Activated CD4-positive, alpha-beta T cell treated with anti-CD3 and anti-CD28 coated beads, Interleukin-2, Interleukin-4, amounts not matched to agents 100 ng/mL and 50 ng/mL, durations not matched to agents 16 hours and 8 hours (primary cell): ENCODE measurements around the gene CHN1.

ENCODE experiments used
- DNase-seq: peaks from one replicate; pipeline ENCODE4 v3.0.0-alpha.2; 2020; ENCODE audit warnings: low spot score

The CHN1 gene, protein sequence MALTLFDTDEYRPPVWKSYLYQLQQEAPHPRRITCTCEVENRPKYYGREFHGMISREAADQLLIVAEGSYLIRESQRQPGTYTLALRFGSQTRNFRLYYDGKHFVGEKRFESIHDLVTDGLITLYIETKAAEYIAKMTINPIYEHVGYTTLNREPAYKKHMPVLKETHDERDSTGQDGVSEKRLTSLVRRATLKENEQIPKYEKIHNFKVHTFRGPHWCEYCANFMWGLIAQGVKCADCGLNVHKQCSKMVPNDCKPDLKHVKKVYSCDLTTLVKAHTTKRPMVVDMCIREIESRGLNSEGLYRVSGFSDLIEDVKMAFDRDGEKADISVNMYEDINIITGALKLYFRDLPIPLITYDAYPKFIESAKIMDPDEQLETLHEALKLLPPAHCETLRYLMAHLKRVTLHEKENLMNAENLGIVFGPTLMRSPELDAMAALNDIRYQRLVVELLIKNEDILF

DNA sequence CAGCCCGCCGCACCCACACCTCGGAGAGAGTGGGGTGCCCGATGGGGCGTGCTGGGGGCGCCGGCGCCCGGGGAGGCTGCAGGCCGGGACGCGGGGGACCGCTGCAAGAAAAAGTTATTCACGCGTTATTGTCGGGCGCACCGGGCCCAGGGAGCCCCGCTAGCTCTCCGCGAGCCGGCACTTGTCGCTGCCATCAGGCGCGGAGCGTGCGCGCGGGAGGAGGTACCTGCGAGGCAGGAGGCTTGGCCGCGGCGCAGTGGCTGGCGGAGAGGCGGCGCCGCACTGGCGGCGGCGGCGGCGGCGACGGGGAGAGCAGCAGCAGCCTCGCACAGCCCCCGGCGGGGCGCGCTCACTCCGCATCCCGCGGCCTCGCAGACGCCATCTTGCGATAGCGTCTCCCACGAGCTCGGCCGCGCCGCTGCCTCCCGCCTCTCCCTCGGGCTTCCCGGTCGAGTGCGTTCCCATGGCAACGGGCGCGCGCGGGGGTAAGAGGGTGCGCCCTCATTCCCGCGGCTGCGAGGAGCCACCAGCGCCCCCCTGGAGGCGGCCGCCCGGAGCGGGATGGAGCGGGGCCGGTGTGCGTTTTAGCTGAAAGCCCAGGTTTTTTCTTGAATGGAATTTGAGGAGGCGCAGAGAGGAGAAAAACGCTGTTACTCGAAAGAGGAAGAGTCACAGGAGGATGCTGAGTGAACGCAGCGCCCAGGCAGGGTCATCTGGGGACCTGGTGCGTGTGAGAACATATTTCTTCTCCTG, at the start of gene CHN1:
CHN1 (minus strand) TSS at position 402 of the 753 bp plus-strand sequence. CDS start 469 bp downstream, outside the sequence.
- peak; percentile 64 for DNase-seq

DNA sequence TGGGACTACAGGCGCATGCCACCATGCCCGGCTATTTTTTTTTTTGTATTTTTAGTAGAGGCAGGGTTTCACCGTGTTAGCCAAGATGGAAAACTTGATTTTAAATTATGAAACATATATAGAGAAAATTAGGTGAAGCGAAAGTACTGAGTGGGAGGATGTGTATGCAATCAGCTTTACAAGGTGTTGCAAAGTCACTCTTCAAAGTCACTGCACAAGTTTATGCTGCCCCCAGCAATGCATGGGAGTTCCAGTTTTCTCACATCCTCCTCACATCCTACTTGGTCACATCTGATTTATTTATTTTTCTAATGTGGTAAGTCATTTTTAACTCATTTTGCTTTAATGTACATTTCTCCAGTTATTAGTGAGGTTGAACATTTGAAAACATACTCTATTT, 49.2 kb upstream of the CHN1 start:
- no peak for DNase-seq

DNA sequence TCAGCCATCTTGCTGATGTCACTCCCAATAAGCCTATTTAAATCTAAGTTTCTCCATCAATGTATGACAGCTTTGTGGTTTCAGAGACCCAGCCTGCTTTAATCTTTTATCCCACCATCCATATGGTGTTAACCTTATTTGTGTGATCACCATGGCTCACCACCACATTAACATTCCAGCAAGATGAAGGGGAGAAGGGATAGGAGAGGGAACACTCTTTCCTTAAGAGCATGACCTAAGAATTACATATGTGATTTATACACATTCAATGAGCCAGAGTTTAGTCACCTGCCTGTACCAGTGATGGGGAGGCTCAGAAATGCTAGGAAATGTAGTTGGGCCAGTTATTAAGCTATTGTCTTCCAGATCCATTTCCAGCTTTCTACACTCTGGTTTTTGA, 44.5 kb upstream of the CHN1 start:
- DNase-seq = no peak

DNA sequence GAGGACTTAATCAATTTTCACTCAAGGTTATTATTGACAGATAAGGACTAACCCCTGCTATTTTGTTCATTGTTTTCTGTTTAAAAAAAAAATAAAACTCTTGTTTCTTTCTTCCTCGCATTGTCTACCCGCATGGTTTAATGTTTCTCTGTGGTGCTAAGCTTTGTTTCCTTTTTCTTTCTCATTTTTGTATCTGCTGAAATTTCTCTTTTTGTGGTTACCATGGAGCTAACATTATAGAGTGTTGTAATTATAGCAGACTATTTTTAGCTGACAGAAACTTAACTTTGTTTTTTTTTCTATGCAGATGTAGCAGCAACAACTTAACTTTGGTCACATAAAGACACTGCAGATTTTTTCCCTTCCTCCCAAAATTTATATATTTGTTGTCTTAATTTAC, 43.1 kb upstream of the CHN1 start:
- DNase-seq = no peak

DNA sequence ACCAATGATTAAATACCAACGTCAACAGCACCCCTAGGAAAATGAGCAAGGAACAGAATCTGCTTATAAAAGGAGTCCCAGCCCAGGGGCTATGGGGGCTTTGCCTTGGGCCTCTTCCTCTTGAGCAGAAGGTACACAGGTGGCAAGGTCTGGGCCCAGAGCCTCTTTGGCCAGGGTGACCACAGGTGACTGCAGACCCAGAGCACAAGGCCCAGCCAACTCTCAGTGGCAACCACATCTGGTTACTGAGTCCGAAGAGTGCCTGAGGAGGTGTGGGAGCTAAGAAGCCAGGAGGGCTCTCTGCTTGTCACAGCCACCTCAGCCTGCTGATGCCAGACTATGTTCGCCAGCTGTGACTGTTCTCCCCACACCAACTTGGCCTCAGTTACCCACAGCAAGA, 34.3 kb upstream of the CHN1 start:
- no peak for DNase-seq

DNA sequence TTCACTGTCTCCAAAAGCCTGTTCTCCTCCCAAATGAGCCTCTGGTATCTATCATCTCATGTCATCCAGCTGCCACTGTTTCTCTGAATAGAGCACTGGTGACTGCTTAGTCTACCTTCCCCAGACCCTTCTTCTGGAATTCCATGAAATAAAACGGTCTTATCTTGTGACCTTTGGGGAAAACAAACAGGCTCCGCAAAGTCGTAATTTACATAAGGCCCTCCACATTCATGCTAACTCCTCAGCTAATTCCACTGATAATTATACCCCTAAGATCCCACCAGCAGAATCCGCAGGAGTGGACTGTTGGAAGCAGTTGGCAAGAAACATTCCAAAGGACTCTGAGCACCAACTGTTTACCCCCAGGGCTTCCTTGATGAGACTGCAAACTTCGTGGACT, 33.9 kb upstream of the CHN1 start:
- DNase-seq = no peak

DNA sequence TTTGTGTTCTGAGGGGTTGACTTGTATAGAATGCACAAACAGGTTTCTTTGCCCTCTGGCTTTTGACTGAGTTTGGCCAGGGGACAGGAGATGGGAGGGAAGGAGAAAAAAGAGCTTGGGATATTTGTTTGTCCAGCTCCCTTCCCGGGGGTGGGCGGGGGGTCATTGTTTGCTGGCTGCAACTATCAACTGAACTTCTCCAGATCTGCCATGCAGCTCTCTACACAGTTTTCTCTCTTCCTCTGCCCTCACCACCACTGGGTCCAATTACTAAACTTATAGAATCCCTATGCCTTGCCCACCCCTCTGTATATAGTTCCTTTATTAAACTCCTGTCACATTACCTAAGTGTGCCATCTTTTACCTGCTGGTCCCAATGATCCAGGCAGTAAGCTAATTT, 32.8 kb upstream of the CHN1 start:
- no peak for DNase-seq

DNA sequence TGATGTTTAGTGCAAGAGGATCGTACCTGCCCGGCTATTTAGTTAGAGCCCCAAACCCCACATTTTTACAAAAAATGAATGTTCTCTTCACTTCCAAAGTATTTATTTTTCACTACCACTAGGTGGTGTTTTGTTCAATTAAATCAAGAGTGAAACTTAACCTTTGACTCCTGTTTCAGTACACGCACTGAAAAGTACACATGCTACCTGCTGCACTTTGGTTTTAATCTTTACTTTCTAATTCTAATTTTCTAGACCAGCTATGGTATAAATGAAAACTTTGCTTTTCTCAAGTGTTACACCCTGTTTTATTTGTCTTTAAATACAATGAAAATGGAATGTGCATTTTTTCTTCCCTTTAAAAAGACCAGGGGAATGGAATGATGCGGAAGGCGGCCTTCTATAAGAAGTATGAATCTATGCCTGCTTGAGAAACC, 31.4 kb upstream of the CHN1 start:
- DNase-seq = peak; percentile 37

DNA sequence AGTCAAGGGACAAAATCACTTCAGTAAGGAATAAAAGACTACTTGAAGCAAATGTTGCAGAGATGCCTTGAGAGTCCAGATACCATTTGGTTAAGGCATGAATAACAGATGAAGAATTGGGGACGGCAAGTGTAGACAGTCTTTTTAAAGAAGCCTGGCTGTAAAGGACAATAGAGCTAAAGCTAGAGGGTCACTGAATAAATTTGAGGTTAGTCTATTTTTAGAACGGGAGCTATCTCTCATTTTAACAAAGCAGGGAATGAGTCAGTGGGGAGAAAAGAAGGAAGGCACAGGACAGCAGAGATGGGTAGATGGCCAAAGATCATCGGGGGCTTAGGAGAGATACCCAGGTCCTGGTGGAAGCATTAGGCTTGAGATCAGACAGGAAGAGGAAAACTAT, 30.6 kb upstream of the CHN1 start:
- no peak for DNase-seq

DNA sequence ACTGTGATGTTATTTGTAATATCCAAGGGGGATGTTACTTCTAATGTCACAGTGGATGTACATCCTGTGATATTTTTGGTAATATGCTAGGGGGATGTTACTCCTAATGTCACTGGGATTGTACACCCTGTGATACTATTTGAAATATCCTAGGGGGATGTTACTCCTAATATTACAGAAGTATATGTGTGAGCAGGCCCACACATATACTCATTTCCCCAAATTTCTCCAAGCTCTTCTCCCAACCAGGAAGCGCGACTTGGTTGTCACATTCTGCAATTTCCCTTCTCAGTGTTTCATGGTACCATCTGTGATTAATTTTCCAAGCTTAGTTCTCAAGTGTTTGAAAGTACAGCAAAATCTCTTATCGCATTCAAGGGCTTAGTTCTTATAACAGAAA, 29.5 kb upstream of the CHN1 start:
- DNase-seq = no peak

DNA sequence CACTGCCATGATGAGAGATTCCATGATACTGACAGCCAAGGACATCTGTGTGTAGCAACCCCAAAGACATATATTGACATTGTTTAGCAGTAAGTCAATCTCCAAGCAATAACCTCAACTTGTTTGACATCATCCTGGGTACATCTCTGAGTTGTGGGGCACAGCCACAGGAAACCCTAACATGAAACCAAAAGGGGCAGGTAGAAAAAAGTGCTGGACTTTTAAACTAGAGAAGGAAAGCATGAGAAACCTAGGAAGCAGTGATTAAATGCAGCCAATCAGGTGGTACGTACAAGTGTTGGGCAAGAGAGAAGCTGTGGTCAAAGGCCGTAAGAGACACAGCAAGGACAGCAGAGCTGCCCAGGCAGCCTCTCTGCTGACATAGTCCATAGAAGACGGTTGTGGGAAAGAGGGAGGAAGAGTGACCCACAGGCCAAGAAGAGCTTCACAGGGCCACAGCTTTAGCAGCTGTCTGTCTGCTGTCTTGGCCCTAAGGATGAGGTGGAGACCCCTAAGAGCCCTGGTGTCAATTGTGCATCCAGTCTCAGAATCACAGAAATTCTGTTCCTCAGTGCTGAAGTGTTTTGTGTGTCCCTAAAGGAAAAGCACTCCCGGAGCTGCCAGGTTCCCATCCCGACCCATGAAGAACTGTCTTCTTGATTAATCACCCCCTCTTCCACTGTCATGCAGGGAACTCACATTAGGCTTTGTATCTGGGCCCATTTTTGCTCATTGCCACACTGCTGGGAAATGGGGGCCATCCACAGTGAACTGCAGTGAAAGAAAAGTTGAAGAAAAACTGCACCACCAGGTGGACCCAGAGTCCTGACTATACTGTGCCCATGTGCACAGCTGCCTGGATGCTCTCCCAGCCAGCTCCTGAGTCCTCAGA, 25.4 kb upstream of the CHN1 start:
- peak; percentile 9 for DNase-seq

DNA sequence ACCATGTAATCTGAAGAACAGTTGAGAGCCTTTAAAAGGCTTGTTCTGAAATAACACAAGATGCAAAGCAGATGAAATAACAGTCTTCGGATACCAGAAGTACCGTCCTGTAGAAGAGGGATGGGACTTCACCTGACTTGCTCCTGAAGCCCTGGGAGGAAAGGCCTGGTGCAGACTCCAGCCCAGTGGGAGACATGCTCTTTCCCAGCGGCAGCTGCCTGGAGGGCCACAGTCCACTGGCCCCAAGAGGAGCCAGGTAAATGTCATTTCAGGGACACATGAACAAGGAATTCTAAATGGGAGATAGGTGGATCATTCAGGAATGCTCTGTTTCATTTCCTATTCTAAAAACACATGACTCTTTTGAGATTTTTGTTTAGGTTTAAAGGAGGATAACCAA, 22.6 kb upstream of the CHN1 start:
- no peak for DNase-seq

DNA sequence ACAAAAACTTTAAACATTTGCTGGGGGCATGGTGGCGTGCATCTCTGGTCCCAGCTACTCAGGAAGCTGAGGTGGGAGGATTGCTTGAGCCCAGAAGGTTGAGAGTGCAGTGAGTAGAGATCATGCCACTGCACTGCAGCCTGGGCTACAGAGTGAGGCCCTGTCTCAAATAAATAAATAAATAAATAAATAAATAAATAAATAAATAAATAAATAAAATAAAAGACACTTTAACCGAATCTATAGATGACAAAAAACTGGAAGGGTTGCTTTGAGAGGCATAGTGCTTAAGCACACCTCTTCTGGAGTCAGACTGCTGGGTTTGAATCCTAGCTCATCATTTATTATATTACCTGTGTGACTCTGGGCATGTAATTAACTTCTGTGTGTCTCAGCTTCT, 21.2 kb upstream of the CHN1 start:
- DNase-seq = no peak

DNA sequence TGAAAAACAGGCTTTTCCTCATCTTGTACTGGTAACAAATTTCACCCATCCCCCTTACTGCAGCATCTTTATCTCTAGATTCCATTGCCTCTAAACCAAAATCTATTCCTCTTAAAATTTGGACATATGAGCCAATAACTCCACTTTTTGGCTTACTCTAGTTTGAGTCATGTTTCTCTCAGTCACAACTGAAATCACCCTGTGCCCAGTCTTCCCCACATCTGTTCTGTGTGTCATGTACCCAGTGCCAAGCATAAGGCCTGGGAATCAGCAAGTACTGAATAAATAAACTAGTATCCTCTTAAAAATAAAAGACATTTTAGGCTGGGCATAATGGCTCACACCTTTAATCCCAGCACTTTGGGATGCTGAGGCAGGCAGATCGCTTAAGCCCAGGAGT, 20.8 kb upstream of the CHN1 start:
- DNase-seq = no peak

DNA sequence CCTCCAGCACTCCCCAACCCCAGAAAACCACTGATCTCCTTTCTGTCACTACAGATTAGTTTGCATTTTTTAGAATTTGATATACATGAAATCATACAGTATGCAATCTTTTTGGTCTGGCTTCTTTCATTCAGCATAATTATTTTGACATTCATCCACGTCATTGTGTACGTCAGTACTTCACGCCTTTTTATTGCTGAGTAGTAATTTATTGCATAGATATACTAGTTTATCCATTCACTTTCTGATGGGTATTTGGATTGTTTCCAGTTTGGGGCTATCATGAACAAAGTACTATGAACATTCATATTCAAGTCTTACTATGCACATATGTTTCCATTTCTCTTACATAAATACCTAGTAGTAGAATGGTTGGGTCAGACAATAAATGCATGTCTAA, 20.1 kb upstream of the CHN1 start:
- no peak for DNase-seq

DNA sequence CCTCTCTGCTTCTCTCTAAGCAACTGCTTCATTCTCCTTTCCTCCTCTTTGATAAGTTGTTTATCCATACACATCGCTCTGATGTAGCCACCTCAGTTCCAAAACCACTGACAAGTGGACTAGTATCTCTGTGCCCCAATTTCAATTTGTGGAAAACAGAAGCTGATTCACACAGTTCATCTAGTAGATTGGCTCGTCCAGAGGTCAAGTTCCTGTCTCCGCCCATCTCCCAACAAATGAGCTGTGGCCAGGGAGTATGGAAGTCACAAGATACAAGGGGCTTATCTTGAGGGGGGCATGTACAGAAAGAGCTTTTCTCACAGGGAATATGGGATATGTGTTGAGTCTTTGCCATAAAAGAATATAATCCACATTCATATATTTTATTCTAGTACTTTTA, 17.7 kb upstream of the CHN1 start:
- DNase-seq = no peak

DNA sequence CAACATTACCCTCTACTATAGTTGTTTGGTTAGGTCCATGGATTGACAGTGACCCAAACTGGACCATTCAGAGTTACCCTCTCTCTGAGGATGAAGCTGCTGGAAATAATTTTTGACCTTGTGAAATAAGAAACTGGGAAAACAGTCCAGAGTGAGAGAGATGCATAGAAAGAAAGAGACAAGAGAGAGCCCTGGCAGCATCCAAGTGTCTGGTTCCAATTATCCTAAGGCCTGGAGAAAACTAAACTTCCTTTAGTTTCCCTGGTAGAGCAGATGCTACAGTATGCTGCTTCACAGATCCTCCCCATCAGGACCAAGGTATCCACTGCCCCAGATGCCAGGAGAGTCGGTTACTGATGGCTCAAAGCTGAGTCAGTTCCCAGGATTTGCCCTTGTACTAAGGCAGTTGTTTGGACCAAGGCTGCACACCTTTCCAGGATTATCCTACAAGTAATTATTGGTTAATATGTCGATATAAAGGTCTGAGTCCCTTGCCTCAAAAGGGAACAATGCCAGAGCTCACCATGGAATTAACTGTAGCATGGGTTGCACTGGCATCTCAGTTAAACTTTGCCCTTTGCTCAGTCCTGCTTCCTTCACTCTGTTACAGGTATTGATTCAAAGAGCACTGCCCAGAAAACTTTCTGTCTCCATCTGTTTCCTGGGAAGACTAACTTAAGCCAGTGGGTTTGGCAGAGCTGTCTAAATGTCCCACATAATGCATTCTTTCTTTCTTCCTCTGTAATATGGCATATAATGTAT, 14.6 kb upstream of the CHN1 start:
- DNase-seq = no peak

DNA sequence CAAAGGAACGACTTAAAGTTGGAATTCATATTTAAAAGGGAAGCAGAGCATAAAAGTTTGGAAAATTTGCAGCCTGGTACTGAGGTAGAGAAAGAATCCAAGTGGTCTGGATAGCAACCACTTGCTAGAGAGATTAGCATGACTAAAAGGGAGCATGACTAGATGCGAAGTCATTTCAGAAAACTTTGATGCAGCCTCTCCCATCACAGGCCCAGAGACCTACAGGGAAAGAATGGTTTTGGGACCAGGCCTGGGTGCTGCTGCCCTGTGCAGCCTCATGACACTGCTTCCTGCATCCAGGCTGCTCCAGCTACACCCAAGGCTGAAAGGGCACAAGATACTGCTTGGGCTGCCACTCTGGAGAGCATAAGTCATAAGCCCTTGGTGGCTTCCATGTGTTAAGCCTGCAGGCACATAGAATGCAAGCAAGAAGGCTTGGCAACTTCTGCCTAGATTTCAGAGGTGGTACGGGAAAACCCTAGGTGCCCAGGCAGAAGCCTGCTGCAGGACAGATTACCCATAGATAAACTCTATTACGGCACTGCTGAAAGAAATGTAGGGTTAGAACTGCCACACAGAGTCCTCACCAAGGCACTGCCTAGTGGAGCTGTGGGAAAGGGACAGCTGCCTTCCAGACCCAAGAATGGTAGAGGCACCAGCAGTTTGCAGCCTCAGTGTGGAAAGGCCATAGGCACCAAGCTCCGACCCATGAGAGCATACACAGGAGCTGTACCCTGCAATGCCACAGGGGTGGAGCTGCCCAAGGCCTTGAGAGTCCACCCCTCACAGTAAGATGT, 12.6 kb upstream of the CHN1 start:
- no peak for DNase-seq

DNA sequence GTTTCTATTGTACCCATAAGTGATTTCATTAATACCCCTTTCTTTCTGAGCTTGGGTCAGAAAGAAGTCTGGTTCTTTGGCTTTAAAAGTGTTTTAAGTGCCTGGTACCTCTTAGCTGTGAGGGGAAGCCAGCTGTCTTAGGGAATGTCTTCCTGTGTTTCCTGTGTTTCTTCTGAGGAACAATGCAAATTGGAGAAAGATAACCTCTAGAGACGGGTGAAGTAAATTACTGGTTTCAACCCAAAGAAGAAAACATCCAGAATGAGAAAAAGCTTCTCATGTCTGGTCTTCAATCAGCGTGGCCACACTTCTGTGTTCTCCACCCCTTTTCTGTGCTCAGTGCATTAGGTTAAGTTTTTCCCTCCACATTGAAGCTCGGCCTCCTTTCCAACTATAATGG, 10.2 kb upstream of the CHN1 start:
- DNase-seq = no peak

DNA sequence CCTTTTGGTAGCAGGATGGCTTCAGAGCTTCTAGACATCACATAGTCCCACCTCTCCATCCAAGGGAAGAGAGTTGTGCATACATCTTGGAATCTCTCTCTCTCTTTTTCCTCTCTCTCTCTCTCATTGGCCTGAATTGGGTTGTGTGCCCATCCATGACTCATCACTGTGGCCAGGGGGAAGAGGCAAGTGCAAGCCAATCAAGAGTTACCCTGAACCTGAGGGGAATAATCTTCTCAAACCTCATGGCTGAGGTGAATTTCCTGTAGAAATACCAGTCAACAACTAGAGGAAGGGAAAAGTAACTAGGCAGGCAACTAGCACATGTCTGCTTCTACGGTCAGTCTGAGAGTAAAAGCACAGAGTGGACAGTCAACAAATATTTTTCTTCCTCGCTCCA, 7.3 kb upstream of the CHN1 start:
- no peak for DNase-seq

DNA sequence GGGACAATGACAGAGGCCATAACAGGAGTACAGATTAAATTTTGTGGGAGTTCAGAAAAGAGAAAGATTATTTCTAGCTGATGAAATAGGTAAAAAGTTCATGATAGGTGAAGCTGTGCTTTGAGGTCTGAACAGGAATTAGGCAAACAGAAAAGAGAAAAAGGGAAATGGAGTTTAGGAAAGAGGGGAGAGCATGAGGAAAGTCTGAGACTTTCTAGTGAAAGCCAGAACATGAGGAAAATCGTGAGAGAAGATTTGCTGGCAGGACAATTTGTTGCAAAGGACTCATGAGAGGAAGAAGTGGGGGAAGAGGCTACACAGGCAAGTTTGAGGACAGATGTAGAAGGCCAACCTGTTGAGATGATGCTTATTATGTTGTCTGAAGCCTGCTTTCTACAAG, 6.3 kb upstream of the CHN1 start:
- no peak for DNase-seq
